CD4-positive, alpha-beta T cell treated with Interleukin-17A for 4 hours (primary cell): ENCODE results near the gene ZNF783.
"Not testable (repeated sequence)": the region's sequence is repeated elsewhere in the genome, so short reads cannot be mapped to it uniquely, and the experiment has no call there.

Experiments used
- DNase-seq: peaks from one replicate; pipeline ENCODE4 v3.0.0-alpha.2; 2020; ENCODE audit warnings: mixed read lengths

ZNF783 gene

DNA sequence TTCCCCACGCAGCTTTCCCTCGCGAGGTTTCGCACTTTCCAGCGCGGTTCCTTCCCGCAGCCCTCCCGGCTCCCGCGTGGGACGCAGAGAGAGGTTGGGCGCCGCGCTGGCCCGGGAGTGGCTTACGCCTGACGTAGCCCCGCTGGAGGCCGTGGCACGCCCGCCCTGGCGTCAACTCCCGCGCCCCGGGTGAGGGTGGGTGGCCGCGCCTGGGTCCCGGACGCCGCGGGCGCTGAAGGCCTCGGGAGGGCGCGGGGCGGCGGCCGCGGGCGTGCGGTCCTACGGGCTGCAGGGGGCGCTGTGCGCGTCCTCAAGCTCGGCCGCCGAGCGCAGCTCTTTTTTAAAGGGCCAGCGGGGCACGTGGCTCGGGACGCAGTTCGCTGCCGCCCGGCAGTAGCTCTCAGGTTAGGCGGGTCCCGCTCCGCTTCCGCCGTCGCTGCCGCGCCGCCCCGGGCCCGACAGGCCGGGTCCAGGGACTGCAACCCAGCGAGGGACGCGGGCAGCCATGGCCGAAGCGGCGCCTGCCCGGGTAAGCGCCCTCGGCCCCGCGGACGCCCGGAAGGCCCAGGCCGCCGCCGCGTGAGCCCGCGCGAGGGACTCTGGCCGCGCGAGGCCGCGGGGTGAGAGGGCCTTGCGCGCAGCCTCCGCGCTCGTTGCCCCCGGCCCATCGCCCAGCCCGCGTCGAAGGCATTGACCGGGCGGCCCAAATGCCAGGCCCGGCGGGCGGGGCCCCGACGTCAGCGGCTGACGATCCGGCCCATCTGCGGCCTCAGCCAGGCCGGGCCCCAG is at the start of gene ZNF783:
TSS of gene ZNF783 (plus strand) at position 368 of the 789 bp plus-strand sequence. CDS start at position 506, 138 bp downstream.
- DNase-seq: peak; percentile 93

DNA sequence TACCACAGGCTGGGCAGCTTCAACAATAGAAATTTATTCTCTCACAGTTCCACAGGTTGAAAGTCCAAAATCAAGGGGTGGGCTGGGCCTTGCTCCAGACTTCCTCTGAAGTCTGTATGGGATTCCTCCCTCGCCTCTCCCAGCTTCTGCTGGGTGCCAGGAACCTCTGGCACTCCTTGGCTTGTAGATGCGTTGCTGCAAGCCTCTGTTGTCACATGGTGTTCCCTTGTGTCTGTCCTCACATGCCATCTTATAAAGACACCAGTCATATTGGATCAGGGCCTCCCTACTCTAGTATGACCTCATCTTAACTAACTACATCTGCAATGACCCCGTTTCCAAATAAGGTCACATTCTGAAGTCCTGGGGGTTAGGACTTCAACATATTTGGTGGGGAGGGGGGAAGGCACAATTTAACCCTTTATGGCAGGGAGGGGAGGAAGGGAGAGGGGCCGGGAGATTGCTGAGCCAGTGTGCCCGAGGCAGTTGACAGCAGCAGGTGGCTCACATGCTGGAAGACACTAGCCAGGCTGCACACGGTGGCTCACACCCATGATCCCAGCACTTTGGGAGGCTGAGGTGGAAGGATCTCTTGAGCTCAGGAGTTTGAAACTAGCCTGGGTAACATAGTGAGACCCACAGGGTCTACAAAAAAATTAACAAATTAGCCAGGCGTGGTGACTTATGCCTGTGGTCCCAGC is 47.8 kb upstream of the ZNF783 start:
- no peak for DNase-seq

DNA sequence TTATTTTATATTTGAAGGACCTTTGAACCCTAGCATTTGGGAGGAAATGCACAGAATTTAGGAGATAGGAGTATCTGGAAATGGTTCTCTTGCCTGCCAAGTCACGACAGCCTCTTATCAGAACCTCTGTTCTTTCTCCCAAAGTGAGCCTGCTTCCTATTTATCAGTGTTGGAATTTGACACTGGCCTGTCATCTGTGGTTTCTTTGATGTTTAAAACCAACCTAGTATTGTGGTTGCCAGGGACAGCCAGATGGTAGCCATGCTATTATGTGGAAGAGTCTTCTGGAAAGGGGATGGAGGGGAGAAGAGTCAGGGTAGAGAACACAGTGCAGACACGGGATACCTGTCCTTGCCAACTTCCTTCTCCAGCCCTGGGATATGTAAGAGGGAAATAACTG is 45.6 kb upstream of the ZNF783 start:
- no peak for DNase-seq

DNA sequence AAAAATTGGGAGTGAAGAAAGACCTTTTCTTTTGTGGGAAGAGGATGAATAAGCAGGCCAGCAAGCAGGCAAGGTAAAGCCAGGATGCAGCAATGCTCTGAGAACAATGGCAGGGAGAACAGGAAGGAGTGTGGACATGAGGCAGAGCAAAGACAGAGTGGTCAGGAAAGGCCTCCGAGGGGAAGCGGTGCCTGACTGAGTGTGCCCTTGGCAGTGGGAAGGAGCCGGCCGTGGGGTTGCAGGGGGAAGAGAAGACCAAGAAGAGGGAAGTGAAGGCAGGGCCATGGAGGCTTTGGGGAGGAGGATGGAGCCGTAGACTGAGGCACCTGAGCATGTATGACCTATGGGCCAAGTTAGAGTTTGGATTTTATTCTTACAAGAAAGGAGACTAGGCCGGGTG is 44.4 kb upstream of the ZNF783 start:
- DNase-seq: no peak

DNA sequence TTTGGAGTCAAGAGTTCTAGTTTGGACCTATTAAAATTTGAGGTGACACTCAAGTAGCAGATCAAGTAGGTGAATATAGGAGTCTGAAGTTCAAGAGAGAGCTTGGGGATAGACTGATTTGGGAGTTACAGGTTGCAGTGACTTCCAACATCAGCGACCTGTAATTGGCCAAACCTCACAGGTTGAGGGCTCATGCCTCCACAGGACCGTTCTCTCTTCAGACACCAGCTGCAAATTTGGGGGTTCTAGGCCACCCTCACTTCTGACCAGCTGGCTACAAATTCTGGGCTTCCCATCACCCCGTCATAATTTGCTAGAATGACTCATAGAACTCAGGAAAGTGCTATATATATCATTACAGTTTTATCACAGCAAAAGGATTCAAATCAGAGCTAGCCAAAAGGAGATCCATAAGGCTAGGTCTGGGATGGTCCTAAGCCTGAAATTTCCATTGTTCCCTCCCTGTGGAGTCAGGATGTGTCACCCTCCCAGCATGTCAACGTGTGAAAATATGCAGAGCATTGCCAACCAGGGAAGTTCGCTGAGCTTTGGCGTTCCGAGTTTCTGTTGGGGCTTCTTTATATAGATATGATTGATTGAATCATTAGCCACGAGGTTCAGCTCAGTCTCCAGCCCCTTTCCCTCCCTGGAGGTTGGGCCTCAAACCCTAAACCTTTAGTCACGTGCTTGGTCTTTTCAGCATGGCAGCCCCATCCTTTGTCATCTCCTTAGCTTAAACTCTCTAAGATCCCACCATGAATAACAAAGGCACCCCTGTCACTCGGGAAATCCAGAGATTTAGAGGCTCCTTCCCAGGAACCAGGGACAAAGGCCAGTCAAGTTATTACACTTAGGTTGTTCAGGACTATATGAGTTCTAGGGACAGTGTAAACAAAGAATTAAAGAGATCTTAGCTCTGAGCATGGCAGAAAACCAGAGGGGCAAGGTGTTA is 43.3 kb upstream of the ZNF783 start:
- no peak for DNase-seq

DNA sequence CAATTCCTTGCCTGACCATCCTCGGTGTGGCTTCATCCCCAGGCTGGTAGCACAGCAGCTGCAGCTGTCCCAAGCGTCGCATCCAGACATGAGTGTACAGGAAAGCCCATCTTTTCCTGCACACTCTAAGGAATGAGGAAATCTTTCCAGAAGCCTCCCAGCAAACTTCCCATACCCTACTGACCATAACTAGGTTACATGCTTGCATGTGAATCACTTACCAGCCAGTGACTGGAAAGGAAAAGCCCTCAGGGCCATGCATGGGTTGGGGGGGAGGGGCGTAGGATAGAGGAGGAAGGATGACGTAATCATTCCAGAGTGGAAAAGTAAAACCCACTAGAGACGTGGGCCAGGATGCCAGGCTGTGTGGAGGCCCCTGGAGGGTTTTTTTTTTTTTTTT is 41.5 kb upstream of the ZNF783 start:
- no peak for DNase-seq

DNA sequence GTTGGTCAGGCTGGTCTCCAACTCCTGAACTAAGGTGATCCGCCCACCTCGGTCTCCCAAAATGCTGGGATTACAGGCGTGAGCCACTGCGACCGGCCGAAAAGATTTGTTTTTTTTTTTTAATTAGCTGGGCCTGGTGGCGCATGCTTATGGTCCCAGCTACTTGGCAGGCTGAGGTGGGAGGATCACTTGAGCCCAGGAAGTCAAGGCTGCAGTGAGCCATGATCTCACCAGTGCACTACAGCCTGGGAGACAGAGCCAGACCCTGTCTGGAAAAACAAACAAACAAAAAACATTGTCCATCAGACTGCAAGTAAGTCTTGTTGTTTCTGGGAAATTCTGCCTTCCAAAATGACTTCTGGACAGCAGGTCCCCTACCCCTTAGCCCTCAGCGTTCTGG is 38.8 kb upstream of the ZNF783 start:
- DNase-seq: no peak

DNA sequence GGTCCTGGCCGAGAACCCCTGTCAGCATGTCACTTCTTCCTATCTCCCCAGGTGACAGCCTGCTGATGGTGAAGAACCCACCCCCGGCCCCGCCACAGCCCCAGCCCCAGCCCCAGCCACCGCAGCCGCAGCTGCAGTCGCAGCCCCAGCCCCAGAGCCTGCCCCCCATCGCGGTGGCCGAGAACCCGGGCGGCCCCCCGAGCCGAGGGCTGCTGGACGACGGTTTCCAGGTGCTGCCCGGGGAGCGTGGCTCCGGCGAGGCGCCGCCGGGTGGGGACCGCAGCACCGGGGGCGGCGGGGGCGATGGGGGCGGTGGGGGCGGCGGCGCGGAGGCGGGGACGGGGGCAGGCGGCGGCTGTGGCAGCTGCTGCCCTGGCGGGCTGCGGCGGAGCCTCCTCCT is 38.2 kb upstream of the ZNF783 start:
- DNase-seq: no peak

DNA sequence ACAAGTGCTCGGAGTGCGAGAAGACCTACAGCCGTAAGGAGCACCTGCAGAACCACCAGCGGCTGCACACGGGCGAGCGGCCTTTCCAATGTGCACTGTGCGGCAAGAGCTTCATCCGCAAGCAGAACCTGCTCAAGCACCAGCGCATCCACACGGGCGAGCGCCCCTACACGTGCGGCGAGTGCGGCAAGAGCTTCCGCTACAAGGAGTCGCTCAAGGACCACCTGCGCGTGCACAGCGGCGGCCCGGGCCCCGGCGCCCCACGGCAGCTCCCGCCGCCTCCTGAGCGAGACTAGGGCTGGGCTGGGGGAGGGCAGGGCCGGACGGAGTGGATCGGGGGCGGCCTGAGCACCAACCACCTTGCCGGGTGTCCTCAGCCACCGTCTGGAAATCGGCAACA is 37.6 kb upstream of the ZNF783 start:
- no peak for DNase-seq

DNA sequence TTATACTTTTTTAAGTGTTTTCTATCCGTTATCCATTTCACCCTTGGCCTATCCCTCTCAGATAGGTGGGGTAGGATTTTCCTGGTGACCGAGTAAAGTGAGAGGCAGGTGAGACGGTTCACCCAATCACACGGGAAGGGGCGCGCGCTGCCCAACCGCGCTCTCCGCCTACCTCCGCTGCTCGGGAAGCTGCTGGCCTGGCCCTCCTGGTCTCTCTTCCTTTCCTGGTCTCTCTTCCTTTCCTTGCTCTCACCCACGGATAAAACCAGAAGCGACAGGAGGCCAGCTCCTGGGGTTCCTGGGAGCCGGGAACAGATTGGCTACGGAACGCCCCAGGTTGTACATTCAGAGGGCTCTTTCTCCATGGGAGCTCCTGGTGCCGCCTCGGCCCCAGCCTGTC is 36.9 kb upstream of the ZNF783 start:
- DNase-seq: no peak

DNA sequence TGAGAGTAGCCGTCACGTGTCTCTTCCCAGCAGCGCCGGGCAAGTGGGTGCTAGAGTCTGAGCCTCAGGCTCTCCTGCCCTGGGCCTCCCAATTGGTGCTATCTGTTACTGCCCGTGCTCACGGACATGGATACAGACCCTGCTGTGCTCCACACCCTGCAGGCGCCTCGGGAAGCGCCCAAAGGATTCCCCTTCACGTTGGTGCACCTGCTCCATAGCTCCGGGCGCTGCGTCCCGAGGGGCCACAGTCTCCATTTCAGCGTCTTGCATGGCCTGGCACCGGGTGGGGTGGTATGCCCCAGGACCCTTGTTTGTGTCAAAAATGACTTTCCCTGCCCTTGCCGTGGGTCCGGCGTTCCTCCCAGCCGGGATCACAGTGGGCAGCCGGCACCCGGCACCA is 36.3 kb upstream of the ZNF783 start:
- DNase-seq: no peak

DNA sequence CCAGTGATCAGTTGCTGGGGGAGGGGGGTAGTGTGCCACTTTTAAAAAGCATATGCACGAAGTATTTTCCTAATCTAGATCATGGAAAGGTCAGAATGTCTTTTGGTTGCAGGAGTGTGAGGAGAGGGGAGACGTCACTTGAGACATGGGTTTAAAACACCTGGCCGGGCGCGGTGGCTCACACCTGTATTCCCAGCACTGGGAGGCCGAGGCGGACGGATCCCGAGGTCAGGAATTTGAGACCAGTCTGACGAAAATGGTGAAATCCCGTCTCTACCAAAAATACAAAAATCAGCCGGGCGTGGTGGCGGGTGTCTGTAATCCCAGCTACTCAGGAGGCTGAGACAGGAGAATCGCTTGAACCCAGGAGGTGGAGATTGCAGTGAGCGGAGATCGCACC is 35.6 kb upstream of the ZNF783 start:
- DNase-seq: not testable (repeated sequence)

DNA sequence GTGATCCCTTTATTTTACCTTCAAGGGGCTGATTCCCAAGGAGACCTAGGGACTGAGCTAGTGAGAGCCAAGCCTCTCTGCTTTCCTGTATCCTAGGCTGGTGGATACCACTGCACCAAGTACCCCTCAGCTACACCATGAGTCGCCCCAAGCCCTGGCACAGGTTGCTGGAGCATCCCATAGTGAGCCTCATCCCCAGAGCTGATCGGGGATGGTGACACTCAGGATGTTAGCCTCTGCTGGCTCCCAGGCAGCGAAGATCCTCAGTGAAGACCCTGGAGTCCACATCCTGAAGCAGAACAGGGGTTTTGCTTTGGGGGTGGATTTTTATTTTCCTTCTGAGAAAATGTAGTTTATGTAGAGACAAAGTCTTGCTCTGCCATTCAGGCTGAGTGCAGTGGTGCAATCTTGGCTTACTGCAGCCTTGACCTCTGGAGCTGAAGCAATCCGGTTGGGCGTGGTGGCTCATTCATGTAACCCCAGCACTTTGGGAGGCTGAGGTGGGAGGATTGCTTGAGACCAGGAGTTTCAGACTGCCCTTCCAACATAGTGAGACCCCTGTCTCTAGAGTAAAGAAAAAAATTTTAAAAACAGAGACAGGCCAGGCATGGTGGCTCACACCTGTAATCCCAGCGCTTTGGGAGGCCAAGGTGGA is 35.0 kb upstream of the ZNF783 start:
- no peak for DNase-seq

DNA sequence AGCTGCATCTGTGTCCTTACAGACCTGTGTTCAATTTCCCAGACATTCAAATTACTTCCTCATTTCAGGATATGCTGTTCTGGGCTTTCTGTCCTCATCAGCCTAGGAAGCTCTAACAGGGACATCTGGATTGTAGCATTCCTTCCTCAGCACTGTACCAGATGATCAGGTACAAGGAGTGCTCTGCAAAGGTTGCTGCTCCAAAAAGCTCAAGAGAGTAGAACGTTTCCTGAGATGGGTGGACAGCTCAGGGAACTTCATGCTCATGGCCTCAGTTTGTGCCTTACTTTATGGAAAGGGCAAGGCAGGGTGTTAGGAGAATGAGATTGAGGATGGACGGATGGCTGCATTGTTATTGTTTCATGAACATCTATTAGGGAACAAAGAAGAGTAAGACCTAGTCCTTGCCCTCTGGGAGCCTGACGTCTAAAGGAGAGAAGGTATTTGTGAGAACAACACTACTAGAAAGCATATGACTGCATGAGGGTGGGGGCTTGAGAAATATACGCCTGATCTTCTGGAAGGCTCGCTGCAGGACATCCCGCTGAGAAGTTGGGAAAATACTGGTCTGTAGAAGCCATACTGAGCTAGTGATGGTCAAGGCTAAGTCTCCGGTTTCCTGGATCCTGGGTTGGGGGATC is 33.0 kb upstream of the ZNF783 start:
- DNase-seq: no peak

DNA sequence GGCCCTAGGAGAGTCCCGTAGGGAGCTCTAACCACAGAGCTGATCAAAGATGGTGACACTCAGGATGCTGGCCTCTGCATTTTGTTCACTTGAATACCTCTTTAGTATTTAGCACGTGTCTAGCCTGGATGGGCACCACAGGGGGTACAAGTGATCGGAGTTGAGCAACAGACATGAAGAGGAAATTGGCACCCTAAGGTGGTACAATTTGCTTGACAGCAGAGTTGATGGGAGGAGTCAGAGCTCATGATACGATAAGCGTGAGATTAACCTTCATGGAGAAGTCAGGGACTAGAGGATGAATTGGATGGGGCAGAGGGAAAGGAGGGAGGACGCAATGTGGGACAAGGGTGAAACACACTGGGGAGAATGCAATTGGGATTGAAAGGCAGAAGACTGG is 32.5 kb upstream of the ZNF783 start:
- DNase-seq: no peak

DNA sequence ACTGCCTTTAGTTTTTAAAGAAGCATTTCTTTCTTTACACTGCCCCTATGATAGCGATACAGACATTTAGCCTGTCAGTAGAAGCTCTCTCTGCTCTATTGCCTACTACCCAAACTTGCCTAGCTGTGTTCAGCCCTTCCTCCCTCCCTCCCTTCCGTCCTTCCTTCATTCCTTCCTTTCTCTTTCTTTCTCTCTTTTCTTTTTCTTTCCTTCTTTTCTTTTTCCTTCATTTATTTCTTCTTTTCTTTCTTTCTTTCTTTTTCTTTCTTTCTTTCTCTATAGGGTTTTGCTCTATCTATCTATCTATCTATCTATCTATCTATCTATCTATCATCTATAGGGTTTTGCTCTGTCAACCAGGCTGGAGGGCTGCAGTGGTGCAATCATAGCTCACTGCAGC is 29.6 kb upstream of the ZNF783 start:
- no peak for DNase-seq

DNA sequence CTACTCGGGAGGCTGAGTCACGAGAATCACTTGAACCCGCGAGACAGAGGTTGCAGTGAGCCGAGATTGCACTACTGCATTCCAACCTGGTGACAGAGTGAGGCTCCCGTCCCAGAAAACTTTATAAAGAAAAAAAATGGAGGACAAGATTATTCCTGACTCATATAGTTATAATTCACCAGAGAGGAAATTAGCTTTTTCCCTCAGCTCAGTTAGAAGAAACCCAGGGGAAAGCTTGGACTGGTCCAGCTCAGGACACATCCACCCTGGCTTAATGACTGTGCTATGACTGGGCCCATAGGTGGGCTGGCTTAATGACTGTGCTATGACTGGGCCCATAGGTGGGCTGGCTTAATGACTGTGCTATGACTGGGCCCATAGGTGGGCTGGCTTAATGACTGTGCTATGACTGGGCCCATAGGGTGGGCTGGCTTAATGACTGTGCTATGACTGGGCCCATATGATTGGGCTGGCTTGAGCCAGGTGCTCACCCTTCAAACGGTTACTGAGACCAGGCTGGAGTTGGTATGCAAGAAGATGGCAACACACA is 28.3 kb upstream of the ZNF783 start:
- DNase-seq: not testable (repeated sequence)

DNA sequence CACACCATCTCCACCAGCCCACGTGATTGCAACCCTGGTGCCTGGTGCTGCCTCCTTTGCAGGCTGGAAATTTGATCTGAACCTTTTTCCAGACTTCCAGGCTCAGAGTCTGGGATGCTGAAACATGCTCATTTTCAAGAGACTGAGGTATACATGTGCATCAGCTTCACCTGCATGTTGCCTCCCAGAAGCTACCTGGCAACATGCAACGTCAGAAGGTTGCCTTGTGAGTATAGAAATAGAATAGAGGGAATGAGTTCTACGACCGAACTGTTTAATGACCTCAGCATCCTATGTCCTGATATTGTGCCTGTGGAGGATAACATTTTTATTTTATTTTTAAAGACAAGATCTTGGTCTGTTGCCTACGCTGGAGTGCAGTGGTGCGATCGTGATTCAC is 24.5 kb upstream of the ZNF783 start:
- no peak for DNase-seq

DNA sequence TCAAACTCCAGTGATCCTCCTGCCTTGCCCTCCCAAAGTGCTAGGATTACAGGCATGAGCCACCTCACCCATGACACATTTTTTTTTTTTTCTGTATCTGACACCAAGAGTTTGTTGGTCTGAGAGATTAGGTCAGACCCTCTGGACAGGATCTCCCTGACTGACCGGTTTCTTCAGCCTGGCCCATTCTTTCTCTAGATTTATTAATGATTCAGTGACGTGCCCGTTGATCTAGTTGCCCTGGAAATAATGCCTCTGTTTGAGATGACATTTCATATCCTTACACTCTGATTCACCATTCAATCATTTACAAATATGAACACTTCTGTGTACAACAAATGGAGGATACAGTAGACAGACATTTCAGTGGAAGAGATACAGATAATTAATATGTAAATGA is 23.9 kb upstream of the ZNF783 start:
- DNase-seq: no peak

DNA sequence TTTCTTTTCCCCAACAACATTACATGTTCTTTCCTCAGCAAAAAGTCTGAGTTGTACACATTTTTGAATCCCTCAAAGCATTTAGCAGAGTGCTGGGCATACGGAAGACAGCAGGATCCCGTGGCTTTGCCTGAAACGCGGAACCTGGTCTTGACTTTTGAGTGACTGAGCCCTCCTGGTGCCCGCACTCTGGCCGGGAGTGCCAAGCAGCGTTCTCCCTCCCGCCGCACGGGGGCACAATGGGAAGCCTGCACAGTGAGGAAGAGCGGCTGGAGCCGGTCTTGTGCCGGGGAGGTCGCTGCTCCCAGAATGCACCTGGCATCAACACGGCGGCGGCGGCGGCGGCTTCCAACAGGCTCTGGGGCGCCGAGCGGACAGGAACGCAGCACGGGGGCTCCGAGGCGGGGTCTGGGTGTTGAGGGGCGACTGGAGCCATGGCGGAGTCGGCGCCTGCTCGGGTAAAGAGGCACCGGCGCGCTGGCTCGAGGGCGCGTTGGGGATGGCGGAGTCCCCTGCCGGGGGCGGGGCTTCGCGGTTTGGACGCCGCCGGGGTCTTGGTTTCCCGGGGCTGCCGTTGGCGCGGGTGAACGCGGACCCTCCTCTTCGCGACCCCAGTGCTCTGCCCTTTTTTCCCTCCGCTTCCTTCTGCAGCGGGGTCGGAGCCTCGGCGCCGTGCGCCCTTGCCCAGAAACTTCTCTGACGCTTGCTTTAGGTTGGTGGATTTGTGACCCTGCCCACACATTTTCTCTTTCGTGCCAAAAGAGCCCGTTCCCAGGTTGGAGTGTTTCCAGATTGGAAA is 22.5 kb upstream of the ZNF783 start, which contains the start of gene ZNF212:
TSS of gene ZNF212 (plus strand) at position 307 of the 799 bp plus-strand sequence. CDS start at position 435, 128 bp downstream.
- peak; percentile 91 for DNase-seq

DNA sequence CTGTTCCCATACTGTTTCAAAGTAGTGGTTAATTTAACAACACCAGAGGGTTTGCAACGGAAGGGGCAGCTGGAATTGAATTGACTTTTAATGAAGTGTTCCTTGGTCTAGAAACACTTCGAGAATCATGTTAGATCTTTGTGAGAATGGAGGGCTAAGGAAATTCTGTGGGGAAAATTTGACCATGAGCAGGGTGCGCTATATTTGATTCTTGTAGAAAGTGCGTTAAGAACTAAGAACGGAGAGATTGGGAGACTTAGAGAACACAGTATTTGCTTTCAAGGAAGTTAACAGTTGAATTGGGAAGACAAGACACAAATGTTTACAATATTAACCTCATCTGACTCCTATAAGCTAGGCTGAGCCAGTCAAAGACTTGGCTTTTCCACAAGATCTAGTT is 21.4 kb upstream of the ZNF783 start:
- DNase-seq: no peak
